ENCODE measurements around the gene EPHB2.

The EPHB2 gene

DNA sequence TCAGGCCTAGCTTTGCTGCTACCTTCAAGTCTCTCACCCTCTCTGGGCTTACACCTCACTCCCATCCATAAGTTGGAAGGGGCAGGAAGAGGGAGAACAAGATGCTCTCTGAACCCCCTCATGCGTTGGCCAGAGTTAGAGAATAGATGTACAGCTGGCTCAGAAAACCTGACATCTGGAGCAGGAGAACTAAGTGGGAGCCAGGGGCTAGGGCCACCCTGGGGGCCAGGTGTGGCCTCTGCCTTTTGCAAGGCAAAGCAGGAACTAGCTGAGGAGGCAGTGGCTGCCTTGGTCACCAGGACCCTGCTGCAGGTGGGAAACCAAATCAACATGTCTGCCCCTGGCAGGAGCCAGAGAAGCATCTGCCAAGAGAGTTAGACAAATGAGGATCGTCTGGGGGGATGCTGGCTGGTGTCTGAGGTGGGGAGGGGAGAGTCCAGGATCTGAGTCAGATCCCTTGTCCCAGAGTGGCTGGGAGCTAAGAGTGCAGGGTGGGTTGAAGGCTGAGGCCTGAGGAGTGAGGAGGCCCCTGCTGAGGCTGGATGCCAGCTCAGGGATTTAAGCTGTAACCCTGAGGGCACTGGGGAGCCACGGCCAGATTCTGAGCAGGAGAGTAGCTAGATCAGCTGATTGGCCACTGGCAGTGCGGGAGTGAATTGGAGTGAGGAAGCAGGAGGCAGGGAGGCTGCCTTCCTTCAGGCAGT lies 115.0 kb downstream of the EPHB2 start:
- H3K4me2 ChIP-seq (ENCODE audit: low read depth, low read length) = no peak overlapping the region
- H3F3A ChIP-seq (ENCODE audit: insufficient read depth, low read length) = no peaks in the 10 kb centered on the region
- H2AFZ ChIP-seq (ENCODE audit: low read length) = no peak overlapping the region
- no peaks in the 10 kb centered on the region for H3K79me2 ChIP-seq (ENCODE audit: low read length)
- no peak overlapping the region for H3K27ac ChIP-seq (ENCODE audit: low read length)
- TF ChIP-seq EZH2 (optimal IDR thresholded peaks at IDR 0.05; ENCODE audit: low read depth, low read length) = no peak
- no peak for TF ChIP-seq EZH2phosphoT487 (IDR thresholded peaks at IDR 0.05; ENCODE audit: low read length)
- TF ChIP-seq CTCF (IDR thresholded peaks at IDR 0.05; ENCODE audit: low read length) = no peak
- no peaks in the 10 kb centered on the region for H3K9me3 ChIP-seq (replicated peaks; ENCODE audit: insufficient read depth, low read length)
- H3K9me2 ChIP-seq (replicated peaks; ENCODE audit: insufficient read depth, low read length) = no peaks in the 10 kb centered on the region
- H3K9ac ChIP-seq (ENCODE audit: low read length) = no peak overlapping the region
- no peaks in the 10 kb centered on the region for H3K4me1 ChIP-seq (ENCODE audit: low read length)
- no peak for DNase-seq
- H3K36me3 ChIP-seq (replicated peaks; ENCODE audit: insufficient read depth, low read length) = no peaks in the 10 kb centered on the region
- no peaks in the 10 kb centered on the region for H4K20me1 ChIP-seq (ENCODE audit: insufficient read depth, low read length)
- no peak overlapping the region for H3K4me3 ChIP-seq (ENCODE audit: low read length)
- H3K27me3 ChIP-seq (replicated peaks; ENCODE audit: insufficient read depth, low read length) = peaks cover 99% of the 10 kb centered on the region

DNA sequence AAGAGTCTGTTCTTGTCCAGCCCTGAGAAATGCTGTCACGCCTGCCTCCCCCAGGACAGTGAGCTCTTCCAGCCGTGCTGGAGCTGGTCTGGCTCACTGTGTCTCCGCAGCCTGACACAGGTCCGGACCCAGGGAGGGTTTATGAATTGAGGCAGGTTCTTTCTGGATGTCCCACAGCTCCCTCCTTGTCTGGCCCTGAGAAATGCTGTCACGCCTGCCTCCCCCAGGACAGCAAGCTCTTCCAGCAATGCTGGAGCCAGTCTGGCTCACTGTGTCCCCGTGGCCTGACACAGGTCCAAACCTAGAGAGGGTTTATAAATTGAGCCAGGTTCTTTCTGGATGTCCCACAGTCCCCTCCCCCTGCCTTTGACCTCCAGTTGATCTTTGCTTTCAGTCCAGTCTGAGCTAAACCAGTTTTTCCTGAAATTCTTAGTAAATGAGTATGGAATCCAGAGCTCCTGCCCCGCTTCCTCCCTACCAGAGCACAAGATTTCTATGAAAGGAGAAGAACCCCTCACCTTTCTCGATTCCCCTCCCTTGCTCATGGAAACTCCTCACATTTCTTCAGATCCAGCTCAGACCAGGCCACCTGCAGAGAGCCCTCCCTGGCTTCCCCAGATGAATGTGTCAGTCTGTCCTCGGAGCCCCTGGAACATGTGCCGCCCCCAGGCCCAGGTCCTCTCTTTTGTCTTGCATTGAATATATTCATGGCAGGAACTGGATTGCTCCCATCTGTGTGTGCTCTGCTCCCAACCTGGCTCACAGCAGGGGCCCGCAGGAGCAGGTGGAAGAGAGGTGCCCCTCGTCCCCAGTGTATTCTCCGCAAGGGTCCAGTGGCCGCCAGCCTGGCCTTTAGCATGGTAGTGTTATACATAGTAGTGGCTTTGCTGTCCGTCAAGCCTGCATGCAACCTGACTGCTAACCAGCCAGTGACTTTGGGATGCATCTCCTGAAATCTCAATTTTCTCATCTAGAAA lies 116.3 kb downstream of the EPHB2 start:
- no peak overlapping the region for H2AFZ ChIP-seq (ENCODE audit: low read length)
- DNase-seq = no peak
- no peaks in the 10 kb centered on the region for H3K36me3 ChIP-seq (replicated peaks; ENCODE audit: insufficient read depth, low read length)
- no peak overlapping the region for H3K4me2 ChIP-seq (ENCODE audit: low read depth, low read length)
- peaks cover 99% of the 10 kb centered on the region for H3K27me3 ChIP-seq (replicated peaks; ENCODE audit: insufficient read depth, low read length)
- no peak overlapping the region for H3K9ac ChIP-seq (ENCODE audit: low read length)
- no peaks in the 10 kb centered on the region for H3K9me3 ChIP-seq (replicated peaks; ENCODE audit: insufficient read depth, low read length)
- no peaks in the 10 kb centered on the region for H3K9me2 ChIP-seq (replicated peaks; ENCODE audit: insufficient read depth, low read length)
- H4K20me1 ChIP-seq (ENCODE audit: insufficient read depth, low read length) = no peaks in the 10 kb centered on the region
- no peaks in the 10 kb centered on the region for H3K79me2 ChIP-seq (ENCODE audit: low read length)
- H3K27ac ChIP-seq (ENCODE audit: low read length) = no peak overlapping the region
- no peaks in the 10 kb centered on the region for H3K4me1 ChIP-seq (ENCODE audit: low read length)
- TF ChIP-seq EZH2phosphoT487 (IDR thresholded peaks at IDR 0.05; ENCODE audit: low read length) (no peak), EZH2 (optimal IDR thresholded peaks at IDR 0.05; ENCODE audit: low read depth, low read length) (no peak), CTCF (IDR thresholded peaks at IDR 0.05; ENCODE audit: low read length) (no peak)
- no peaks in the 10 kb centered on the region for H3F3A ChIP-seq (ENCODE audit: insufficient read depth, low read length)
- no peak overlapping the region for H3K4me3 ChIP-seq (ENCODE audit: low read length)

DNA sequence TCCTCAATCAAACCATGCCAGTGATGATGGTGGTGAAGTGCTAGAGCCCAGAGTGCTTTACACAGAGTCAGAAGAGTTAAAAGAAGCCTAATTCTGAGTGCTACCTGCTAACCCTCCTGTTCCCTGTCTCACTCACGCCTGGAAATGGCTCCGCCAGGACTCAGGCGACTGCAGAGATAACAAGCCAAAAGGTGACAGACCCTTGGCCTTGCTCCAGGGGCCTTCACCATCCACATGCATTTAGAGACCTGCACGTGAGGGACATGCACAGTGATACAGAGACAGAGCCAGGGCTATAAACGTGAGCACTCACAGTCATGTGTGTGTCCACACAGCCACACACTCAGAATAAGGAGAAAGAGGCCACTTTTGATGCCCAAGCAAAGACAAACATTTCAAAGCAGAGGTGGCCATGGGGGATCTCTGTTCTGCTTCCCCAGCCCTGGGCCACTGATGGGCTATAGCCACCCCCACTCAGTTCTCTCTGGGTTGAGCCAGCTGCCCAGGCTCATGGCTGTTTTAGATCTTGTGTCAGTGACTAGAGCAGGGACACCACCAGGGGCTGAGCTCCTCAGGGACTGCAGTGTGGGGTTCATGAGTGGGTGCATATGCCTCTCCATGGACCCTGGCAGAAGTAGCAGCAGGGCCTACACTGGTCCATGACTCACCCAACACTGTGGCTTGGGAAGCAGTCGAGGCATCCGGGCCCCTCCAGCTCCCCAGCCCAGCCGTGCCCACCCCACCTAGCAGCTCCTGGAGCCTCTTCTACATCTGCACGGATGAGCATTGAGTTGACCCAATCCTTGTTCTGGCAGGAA lies 117.2 kb downstream of the EPHB2 start:
- Histone ChIP-seq H4K20me1 (ENCODE audit: insufficient read depth, low read length) (no peaks in the 10 kb centered on the region), H3K4me3 (ENCODE audit: low read length) (no peak overlapping the region), H3K4me1 (ENCODE audit: low read length) (no peaks in the 10 kb centered on the region), H3K4me2 (ENCODE audit: low read depth, low read length) (no peak overlapping the region), H3K36me3 (replicated peaks; ENCODE audit: insufficient read depth, low read length) (no peaks in the 10 kb centered on the region), H3K27ac (ENCODE audit: low read length) (no peak overlapping the region), H3K9me2 (replicated peaks; ENCODE audit: insufficient read depth, low read length) (no peaks in the 10 kb centered on the region), H2AFZ (ENCODE audit: low read length) (no peak overlapping the region), H3F3A (ENCODE audit: insufficient read depth, low read length) (no peaks in the 10 kb centered on the region), H3K9ac (ENCODE audit: low read length) (no peak overlapping the region), H3K27me3 (replicated peaks; ENCODE audit: insufficient read depth, low read length) (peaks cover 99% of the 10 kb centered on the region), H3K9me3 (replicated peaks; ENCODE audit: insufficient read depth, low read length) (no peaks in the 10 kb centered on the region), H3K79me2 (ENCODE audit: low read length) (no peaks in the 10 kb centered on the region)
- no peak for DNase-seq
- TF ChIP-seq EZH2 (optimal IDR thresholded peaks at IDR 0.05; ENCODE audit: low read depth, low read length) (no peak), CTCF (IDR thresholded peaks at IDR 0.05; ENCODE audit: low read length) (no peak), EZH2phosphoT487 (IDR thresholded peaks at IDR 0.05; ENCODE audit: low read length) (no peak)

All from MM.1S (cell line).